IPS-NIHi7 (cell line): Measurements from ENCODE around the gene SMIM36.
"Not testable (repeated sequence)": the region's sequence is repeated elsewhere in the genome, so short reads cannot be mapped to it uniquely, and the experiment has no call there.

Experiments used
- DNase-seq: peaks from one replicate; pipeline ENCODE4 v3.0.0; 2012; ENCODE audit warnings: mixed read lengths; ENCODE audit errors: extremely low spot score

Gene SMIM36

DNA sequence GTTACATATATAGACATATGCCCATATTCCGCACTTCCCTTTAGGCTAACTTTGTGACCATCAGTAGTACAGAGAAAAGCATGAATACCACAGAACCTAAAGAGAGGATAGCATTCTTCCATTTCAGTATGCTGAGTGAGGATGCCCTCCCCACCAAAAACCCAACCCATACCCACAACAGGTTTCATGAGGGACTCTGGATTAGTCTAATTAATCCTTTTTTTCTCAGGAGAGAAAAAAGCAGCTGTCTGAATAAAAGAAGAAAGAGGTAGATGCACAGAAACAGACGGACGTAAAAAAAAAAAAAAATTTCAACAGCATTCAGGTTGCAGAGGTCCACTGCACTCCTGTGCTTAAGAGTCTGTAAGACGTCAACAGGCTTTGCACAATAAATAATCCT is 96.3 kb downstream of the SMIM36 start:
- DNase-seq = no peak

DNA sequence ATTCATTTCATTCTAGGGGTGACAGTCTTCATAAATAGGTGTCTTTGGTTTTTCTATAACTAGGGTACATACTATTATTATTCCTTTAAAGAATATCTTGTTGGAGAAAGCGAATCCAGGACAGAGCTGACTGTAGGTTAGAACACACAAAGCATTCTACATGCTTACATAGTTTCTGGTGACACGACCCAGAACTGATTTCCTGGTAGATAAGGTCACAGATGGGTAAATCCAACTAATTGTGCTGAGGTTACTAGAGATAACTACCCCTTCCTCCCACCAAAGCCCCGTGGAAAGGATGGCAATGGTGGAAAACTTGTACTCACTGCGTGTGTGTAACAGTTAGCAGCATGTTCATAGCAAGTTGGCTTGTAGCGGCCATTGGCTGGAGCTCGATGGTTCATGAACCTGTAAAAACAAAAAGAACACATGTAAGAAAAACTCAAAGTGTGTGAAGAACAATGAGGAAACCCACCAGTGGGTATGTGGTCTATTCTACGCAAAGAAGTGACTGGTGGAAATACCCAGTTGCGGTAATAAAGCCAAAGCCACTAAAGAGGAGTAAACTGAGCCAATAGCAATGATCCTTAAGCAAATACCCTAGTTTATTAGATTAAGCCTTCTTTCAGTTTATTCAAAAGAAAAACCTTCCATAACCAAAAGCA is 97.3 kb downstream of the SMIM36 start:
- DNase-seq = no peak

DNA sequence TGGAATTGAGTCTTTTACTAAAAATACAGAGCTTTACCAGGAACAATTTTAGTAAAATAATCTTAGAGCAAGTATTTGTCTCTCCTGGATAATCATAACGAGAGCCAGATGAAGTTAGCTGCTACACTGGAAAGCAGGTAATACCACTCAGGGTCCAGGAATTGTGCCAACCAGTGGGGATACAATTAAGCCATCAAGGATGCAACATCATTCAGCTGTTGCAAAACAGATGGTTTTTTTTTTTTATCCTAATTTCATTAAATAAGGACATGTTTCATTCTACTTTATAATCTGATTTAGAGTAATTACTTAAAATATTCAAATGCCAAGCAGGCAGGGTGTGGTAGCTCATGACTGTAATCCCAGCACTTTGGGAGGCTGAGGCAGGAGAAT is 99.8 kb downstream of the SMIM36 start:
- no peak for DNase-seq

- DNase-seq = no peak
These were observed 100.4 kb downstream of the SMIM36 start for GRCh38 chr17:55410722-55411462.

DNA sequence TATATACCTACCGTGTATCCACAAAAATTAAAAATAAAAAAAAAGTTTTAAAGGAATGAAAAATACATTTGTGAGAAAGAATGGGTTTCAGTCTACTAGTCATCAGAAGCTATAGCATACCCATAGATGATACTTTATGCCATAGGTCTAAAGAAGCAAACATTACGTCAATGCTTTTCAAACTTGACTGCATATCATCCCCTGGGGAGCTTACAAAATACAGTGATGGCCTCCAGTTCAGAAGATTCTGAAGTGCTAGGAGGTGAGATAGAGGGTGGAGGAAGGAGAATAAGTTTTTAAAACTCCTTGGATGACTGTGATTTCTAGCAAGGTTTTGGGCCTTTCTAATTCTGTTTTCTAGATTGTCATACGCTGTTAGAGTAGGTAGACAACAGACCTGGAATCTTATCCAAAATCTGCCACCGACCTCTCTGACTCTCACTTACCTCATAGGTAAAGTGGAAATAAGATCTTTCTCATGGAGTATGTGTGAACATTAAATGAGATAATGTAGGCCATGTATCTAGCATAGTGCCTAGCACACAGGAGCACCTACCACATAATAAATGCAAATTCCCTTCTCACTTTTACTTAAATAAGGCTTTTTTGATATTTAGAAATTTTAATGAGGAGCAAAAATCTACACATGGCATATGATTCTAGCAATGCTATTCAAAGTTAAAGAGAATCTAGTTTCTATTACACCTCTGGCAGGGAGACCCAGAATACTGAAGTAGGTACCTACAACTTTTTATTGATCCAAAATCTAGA is 102.0 kb downstream of the SMIM36 start:
- DNase-seq = no peak

DNA sequence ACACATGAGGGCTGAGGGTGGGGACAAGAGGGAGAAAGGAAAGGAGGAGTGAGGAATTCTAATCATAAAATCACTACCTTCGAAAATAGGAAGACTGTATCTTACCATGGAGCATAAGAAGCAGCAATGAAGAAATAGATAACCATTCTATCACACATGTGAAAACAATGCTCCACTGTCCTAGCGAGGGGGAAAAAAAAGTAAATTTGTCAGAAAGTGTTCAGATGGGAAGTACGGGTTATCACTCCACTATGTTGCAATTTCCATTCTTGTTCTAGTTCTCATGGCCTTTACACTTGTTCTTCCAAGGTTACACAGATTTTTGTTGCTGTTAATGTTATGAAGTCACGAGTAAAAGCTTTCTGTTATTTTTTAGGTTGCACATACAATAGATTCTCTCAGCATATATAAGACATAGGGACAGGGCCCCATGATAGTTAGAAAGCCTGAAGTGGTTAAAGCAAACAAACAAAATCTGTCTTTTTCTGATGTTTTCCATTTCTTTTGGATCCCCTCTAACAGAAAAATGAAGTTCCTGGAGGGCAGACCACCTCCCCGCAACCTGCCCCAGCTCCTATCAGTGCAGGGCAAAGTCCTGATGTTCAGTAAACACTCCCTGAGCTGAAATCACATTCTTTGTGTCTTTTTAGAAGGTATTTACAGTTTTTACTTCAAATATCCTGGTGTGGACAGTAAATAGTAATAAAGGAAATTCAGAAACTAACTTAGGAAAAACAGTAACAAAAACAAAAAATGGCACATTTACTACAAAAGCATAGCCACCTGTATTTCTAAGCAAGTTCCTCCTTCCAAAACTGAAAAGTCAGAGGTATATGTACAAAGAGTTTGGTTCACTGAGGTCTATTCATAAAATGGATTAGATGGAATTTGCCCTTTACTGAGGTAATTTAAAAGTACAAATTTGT is 103.3 kb downstream of the SMIM36 start:
- no peak for DNase-seq

GRCh38 chr17:55405600-55405999 is 105.7 kb downstream of the SMIM36 start:
- DNase-seq = no peak

DNA sequence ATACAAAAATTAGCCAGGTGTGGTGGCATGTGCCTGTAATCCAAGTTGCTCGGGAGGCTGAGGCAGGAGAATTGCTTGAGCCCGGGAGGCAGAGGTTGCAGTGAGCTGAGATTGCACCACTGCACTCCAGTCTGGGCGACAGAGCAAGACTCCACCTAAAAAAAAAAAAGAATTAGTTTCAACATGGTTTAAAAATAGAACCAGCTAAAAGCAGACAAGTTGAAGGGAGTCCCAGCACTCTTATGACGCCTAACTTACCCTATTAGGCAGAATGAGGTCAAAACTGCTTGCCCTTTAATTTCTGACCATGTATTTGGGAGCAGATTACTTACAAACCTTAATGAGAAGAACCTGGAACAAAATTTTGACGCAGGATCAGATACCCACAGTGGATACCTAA is 107.1 kb downstream of the SMIM36 start:
- not testable (repeated sequence) for DNase-seq

DNA sequence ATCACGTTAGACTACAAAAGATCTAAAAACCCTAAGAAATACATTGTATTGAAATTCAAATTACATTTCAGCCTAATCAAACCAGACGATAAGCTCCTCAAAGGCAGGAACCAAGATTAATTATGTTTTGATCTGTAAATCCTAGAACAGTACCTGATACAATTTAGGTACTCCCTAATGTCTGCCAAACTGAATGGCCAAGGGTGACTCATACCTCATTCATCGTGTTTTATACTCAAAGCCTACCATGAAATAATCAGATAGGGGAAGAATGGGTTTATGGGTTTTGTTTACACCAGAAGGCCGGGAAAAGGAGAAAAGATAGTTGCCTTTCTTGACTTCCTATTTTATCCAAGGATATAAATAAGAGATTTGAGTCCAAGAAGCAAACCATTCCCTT is 108.9 kb downstream of the SMIM36 start:
- DNase-seq = no peak
